Measurements from ENCODE around the gene KLHL4.
"Not testable (repeated sequence)": the region's sequence is repeated elsewhere in the genome, so short reads cannot be mapped to it uniquely, and the experiment has no call there.

The KLHL4 gene

DNA sequence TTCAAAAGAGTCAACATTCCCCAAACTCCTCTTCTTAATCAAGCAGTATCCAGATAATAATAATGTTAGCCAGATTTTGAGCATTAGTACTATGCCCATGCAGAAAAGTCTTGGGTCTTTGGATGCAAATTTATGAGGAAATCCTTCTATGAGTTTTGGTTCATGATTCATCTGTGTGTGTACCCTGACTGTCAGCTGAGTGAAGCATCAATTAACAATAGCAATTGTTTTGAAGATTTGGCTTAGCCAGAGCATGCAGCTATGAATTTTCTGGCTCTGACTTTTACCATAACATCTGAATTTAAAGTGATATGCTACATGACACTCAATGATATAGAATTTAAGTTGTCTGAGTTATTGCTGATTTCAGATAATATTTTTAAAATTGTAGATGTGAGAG lies 145.8 kb downstream of the KLHL4 start:
- no peak for DNase-seq

DNA sequence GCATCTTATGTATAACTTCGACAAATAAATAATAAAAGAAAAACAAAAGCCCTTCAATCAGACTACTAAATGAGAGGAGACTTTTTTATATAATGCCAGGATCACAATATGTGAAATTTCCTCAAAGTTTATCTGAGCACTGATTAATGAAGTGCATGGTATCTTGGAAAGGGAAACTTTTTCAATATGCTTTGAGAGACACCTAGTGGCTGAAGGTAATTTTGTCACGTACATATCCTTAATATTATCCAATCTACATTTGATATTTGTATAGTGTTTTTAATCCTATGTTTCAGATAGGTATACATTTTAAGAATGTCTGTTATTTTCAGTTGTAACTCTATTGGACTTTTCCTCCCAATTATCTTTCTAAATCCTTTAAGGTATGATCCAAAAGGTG lies 146.8 kb downstream of the KLHL4 start:
- peak; percentile 4 for DNase-seq

DNA sequence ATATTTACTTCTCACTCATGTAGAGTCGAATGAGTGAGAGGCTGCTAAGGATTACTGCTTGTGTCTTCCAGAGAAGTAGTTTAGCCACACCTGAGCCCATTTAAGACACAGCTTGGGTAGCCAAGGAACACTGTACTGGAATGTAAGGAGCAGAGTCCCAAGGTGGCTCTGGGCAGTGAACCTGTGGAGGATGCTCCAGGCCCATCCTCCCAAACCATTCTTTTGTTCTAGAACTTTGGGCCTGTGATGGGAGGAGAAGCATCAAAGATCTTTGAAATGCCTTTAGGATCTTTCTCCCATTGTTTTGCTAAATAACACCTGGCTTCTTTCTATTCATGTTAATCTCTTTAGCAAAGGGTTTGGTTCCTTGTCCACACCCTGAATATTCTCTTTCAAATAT lies 162.2 kb downstream of the KLHL4 start:
- DNase-seq, result no peak

DNA sequence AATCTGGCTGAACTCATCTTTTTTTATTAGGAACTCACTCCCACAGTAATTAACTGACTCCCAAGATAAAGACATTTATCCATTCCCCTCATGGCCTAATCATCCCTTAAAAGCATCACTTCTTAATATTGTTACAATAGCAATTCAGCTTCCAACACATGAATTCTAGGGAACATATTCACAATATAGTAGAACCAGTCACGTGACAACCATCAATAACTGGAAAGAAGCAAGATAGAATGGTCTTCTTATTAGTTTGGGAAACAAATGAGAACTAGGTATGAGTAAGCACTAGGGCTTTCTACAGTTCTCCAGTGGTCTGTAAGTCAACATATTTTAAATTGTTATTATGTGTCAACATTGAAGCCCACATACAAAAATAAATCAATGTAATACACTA lies 170.1 kb downstream of the KLHL4 start:
- no peak for DNase-seq

DNA sequence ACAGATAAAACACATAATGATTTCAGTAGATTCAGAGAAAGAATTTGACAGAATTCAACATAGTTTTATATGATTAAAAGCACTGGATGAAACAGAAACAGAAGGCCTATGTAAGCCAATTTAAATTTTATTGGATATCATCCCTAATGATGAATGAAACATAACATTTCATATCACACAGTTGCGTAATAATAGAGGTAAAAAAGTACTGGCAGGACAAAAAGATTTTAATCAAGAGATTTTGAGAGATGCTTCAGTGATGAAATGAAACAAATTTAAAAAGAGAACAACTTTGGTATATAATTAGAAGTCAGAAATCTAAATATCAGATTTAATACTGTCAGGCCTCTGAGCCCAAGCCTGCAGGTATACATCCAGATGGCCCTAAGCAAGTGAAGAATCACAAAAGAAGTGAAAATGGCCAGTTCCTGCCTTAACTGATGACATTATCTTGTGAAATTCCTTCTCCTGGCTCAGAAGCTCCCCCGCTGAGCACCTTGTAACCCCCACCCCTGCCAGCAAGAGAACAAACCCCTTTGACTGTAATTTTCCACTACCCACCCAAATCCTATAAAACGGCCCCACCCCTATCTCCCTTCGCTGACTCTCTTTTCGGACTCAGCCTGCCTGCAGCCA lies 170.6 kb downstream of the KLHL4 start:
- not testable (repeated sequence) for DNase-seq

DNA sequence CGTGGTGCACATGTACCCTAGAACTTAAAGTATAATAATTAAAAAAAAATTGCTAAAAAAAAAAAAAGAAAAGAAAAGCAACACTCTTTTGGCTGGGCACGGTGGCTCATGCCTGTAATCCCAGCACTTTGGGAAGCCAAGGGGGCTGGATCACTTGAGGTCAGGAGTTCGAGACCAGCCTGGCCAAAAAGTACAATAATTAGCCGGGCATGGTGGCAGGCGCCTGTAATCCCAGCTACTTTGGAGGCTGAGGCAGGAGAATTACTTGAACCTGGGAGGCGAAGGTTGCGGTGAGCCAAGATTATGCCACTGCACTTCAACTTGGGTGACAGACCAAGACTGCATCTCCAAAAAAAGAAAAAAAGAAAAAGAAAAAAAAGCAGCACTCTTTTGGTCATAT lies 171.6 kb downstream of the KLHL4 start:
- DNase-seq, result not testable (repeated sequence)

DNA sequence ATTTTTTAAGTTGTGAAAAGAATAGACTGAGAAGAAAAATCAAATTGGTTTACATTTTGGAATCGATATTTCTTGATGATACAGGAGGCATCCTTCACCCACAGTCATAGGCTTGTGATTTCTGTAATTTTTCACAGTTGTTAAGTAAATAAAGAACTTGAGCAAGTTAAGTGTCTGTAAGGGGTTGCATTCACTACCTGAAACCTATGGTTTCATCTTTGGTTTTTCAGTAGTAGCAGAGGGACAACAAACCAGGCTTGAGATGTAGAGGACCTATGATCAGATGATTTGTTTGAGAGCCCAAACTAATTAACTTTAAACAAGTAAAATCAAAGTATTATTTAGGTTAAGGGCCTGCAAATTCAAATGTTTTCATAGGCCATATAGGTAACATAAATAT lies 175.6 kb downstream of the KLHL4 start:
- no peak for DNase-seq

DNA sequence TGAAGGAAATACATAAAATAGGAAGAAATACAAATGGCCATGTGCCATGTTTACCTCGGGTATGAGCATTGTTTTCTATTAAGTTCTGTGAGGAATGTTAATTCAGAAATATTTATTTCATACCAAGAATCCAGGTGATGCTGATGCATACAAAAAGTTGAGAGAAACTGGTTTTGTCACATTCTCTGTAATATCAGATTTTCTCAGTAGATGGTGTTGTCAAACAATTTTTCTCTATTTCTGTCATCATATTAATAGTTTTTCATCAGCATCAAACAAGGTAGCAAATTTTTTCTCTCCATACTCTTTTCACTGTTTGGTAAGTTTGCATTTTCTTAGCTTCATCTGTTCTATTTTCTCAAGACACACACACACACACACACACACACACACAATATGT lies 179.8 kb downstream of the KLHL4 start:
- no peak for DNase-seq

DNA sequence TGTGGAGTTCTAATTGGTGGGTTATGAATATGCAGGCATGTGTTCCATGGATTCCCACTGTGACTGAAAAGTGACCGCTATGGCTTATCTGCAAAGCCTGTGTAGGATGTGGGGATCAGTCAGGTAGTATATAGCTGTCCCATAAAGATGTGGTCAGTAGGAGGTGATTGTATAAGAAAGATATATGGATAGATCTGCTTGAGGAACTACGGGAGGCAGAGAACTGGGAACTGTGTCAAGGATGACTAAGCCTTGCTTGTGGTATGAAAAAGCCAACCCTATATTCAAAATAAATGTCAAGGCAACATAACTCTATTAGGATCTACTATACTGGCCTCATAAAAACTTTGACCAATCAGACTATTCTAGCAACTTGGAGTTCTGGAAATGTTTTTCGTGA lies 185.2 kb downstream of the KLHL4 start:
- no peak for DNase-seq

DNA sequence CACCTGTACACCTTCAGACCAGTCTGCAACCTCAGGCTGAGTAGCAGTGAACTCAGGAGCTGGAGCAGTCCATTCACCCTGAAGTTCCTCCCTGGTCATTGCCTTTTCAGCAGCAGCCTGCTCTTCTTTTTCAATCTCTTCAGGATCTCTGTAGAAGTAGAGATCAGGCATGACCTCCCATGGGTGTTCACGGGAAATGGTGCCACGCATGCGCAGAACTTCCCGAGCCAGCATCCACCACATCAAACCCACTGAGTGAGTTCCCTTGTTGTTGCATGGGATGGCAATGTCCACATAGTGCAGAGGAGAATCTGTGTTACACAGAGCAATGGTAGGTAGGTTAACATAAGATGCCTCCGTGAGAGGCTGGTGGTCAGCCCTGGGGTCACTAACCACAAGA lies 185.9 kb downstream of the KLHL4 start:
- DNase-seq, result not testable (repeated sequence)

DNA sequence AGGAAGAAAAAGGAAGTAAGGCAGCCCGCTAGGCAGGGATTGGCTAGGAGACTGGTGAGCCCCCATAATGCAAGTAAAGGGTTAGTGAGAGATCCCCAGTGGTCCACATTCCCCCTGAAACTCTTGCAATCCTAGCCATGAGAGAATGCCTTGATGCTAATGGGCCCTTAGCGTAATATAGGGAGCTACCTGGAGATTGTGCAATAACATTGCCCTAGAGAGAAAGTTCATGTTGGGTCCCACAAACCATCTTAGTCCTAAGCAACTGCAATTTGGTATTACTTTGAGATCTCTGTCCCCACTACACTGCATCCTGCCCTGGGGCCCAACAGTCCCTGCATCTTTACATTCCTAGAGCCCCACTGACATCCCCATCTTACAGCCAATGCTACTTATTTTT lies 188.5 kb downstream of the KLHL4 start:
- DNase-seq, result no peak

DNA sequence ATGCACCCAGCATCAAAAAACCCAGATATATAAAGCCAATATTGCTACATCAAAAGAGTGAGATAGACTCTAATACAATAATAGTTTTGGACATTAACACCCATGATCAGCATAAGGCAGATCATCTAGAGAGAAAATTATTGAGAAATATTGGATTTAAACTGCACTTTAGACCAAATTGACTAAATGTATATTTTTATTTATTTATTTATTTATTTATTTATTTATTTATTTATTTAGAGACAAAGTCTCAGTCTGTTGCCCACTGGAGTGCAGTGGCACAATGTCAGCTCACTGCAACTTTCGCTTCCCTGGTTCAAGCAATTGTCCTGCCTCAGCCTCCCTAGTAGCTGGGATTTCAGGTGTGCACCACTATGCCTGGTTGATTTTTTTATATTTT lies 193.0 kb downstream of the KLHL4 start:
- no peak for DNase-seq

Data from fibroblast of skin of scalp (primary cell).